T47D (cell line): Measurements from ENCODE around the gene MYO1F.

Experiments used
- DNase-seq, 2 experiments: peaks; one replicate each; pipeline versions ENCODE4 v3.0.0 to v3.0.0-alpha.2; 2011 to 2012; ENCODE audit warnings: low read depth in 1 of 2, low spot score in 1 of 2
- JUND ChIP-seq: IDR thresholded peaks from 2 replicates; pipeline ENCODE4 v1.6.1; 2012; ENCODE audit warnings: low read depth
- in situ Hi-C: cut with HindIII; loops from 2 replicates; pipeline ENCODE4 v1.10.0; 2016; ENCODE audit warnings: low sequenced_read_pairs, low pct_unique_long_range_greater_than_20kb

MYO1F gene

GRCh38 chr19:8503510-8503909 is 73.7 kb downstream of the MYO1F start:
- in situ Hi-C loops, result no loop called here
- DNase-seq, result no peak
- TF ChIP-seq JUND, result no peak

DNA sequence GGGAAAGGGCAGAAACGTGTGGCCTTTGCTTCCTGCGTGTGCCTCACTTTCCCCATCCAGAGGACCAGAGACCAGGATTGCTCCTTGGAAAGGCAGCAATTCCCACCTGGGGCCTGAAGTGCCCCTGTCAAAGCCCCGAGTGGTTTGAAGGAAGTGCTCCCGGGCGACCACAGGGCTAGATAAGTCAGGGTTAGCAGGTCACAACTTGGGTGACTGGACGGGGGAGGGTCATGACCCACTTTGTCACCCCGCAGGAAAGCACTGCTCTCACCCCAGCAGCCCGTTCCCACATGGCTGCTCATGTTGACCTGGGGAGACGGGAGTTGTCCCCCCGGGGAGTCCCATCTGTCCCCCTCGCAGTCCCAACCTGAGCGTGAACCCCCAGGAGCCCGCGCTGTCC is 75.3 kb downstream of the MYO1F start:
- TF ChIP-seq JUND, result no peak
- no peak for DNase-seq
- in situ Hi-C loops, result no loop called here

DNA sequence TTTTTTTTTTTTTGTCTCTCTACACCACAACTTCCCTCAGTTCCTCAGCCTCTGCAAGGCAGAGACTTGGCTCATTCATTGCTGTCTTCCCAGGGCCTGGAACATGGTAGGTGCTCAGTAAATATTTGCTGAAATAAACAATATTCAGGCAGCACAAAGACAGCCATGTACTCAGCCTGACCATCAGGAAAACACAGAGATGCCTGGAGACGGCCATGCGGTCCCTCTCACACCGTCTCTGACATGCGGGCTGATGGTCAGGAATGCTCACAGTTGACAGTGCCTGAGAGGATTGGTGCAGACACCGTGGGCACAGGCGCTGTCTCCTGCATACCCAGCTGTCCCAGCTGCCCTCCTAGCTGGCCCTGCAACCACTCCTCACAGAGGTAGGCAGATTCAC is 75.7 kb downstream of the MYO1F start:
- no peak for DNase-seq
- no peak for TF ChIP-seq JUND
- in situ Hi-C loops, result no loop called here

DNA sequence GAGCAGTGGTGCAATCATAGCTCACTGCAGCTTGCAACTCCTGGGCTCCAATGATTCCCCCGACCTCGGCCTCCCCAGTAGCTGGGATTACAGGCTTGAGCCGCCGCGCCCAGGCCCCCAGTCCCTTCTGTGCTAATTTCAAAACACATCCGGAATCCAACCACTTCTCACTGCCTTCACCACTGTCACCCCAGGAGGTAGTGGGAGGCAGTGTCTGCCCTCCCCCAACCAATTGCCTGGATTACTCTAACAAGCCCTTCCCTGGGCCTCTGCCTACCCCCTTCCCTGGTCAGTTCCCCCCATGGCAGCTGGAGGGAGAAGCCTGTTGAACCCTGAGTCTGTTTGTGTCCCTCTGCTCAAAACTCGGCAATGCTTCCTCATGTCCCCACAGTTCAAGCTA is 77.1 kb downstream of the MYO1F start:
- no peak for DNase-seq
- no peak for TF ChIP-seq JUND
- in situ Hi-C loops, result no loop called here

GRCh38 chr19:8499048-8499833 is 78.0 kb downstream of the MYO1F start:
- in situ Hi-C loops, result no loop called here
- DNase-seq, result no peak
- no peak for TF ChIP-seq JUND

- DNase-seq, result no peak
- in situ Hi-C loops, result no loop called here
- TF ChIP-seq JUND, result no peak
Measured at GRCh38 chr19:8498295-8498694, 78.9 kb downstream of the MYO1F start.

GRCh38 chr19:8494158-8494557 is 83.1 kb downstream of the MYO1F start:
- in situ Hi-C loops, result no loop called here
- no peak for DNase-seq

DNA sequence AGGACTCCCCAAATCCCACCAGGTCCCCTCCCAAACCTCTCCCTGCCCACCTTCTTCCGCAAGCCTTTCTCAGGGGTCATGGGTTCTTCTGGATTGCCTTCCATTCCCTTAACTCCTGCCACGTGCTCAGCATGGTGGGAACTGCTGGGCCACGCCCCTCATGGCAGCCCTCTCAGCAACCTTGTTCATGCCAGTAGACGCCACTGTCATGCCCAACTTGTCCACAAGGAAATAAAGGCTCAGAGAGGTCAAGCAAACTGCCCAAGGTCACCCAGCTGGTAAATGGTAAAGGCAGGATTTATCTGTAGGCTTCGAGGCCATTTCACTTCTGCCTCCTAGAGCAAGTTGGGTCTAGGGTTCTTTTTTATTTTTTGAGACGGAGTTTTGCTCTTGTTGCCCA is 85.7 kb downstream of the MYO1F start:
- TF ChIP-seq JUND, result no peak
- no peak for DNase-seq
- in situ Hi-C loops, result no loop called here

More at GRCh38 chr19:8494158-8494557, 83.1 kb downstream of the MYO1F start:
- TF ChIP-seq JUND, result no peak

- no peak for TF ChIP-seq JUND
- no peak for DNase-seq
- in situ Hi-C loops, result no loop called here
Measured at GRCh38 chr19:8490873-8491272, 86.4 kb downstream of the MYO1F start.

DNA sequence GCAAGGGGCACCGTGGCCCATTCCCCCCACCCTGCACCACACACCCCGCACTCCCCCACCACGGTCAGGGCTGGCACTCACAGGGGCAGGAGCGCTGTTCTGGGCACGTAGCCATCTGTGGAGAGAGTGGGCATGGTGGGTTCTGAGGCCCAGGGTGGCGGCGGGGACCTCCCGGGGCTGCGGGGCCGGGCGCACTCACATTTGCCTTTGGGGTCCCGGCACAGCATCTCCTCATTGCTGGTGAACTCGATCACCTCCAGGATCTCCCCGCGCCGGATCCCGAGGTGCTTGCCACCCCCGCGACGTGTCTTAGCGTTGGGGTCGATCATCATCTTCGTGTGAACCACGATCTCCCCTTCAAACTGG is 86.9 kb downstream of the MYO1F start:
- no peak for TF ChIP-seq JUND
- DNase-seq, result no peak
- in situ Hi-C loops, result no loop called here

- peak in 1 of 2 experiments; percentile 19 for DNase-seq
- in situ Hi-C loops, result no loop called here
- TF ChIP-seq JUND, result no peak
Measured at GRCh38 chr19:8489561-8490394, 87.5 kb downstream of the MYO1F start.

- in situ Hi-C loops, result no loop called here
- TF ChIP-seq JUND, result no peak
- no peak for DNase-seq
Measured at GRCh38 chr19:8488365-8488764, 88.9 kb downstream of the MYO1F start.

GRCh38 chr19:8487137-8487851 is 89.9 kb downstream of the MYO1F start:
- no peak for DNase-seq
- TF ChIP-seq JUND, result no peak
- in situ Hi-C loops, result no loop called here
